ENCODE data around the gene ANKRD28.
"Not testable (repeated sequence)": the region's sequence is repeated elsewhere in the genome, so short reads cannot be mapped to it uniquely, and the experiment has no call there.

Gene ANKRD28

DNA sequence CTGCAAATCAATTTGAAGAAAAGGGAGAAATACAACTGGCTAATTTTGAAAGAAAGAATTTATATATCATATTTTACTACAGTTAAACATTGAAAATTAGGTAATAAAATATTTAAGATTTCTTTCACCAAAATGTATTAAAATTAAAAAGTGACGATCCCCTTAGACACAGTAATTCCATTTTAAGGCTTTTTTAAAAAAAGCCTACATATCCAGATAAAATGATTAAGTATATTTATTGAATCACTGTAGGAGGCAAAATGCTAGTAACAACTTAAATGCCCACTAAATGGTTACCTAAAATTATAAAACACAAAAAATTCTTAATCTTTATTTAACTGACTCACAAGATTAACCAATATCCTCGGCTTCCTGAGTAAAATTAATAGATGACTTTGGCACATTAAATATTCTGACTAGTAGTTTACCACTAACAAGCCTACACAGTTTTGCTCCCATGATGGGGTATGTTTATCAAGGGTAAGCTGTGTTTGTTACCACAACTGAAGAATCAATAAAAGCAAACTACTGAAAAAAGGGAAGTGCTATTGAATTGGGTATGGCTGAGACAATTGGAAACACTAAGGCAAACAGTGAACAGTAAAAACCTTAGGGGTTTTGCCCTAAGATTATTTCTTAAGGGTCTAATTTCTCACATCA lies 28.4 kb downstream of the ANKRD28 start:
- DNase-seq: no peak

- DNase-seq: no peak
Measured at GRCh38 chr3:15768421-15769255, 29.1 kb downstream of the ANKRD28 start.

- DNase-seq: no peak
Measured at GRCh38 chr3:15766406-15766805, 31.4 kb downstream of the ANKRD28 start.

- DNase-seq: no peak
Measured at GRCh38 chr3:15758295-15758694, 39.5 kb downstream of the ANKRD28 start.

DNA sequence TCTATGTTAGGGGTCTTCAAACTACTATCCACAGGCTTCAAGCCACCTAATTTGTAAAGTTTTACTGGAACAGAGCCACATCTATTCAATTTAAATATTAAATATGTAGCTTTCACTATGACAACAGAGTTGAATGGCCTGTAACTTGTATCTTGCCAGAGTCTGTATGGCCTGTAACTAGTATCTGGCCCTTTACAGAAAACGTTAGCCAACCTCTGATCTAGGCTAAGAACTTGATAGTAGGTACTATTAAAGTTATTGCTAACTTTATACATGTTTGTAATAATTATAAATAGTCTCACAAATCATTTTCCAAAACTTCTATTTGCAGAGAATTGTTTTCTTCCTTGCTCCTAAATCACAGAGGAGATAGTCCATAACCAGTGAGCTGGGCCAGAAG lies 40.0 kb downstream of the ANKRD28 start:
- no peak for DNase-seq

DNA sequence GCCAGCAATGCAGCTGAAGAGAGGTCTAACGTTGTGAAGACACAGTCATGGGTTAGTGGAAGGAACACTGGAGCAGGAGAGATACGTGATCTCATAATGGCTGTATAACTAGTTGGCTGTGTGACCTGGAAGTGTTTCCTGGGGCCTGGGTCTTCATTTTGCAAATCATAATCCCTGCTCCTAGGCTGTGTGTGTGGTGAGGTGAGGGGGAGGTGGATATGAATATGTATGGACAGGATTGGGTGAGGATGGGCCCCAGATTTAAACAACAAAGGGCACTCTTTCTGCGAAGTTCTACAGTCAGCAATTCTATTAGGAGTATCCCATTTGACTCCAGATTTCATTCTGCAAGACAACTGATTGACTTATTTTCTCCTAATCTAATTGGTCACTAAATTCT lies 41.3 kb downstream of the ANKRD28 start:
- no peak for DNase-seq

DNA sequence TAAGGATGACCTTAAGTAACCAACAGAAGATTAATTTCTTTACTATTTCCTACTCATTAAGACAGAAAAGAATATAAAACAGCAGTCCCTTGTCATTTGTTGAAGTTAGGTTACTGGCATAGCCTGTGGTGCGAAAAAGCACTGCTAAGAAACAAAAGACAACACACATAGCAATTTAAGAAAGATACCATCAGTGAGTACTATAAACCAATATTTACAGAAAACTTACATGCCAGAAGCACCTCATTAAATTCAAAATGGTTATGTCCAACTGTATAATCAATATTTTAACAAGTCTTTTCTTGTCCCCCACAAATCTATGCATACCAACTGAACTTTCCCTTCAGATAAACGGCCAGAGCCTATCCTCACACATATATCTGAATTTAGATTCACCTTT lies 42.0 kb downstream of the ANKRD28 start:
- no peak for DNase-seq

DNA sequence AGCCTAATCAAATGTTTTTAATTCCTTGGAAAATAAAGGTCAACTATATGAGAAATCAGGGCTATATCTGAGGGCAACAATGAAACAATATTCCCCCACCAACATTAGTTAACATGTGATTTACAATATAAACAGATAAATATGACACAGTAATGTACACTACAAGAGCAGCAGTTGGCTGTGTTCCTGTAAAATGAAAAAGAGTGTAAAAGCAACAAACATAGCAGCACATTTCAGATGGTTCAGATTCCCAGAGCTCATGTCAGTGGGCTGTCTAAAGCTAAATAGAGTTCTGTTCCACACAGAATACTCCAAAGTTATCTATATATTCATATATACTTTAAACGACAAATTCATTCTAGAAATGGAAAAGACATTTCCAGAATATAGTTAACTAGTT lies 42.6 kb downstream of the ANKRD28 start:
- DNase-seq: no peak

DNA sequence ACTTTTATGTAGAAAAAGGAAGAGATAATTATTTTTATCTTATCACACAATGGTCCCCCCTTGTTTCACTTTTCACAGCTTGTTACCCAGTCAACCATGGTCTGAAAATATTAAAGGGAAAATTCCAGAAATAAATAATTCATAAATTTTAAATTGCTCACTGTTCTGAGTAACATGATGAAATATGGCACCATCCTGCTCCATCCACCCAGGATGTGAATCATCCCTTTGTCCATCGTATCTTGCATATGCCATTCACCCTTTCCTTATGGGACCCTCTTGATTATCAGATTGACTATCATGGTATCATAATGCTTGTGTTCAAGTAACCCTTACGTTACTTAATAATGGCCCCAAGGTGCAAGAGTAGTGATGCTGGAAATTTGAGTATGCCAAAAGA lies 43.7 kb downstream of the ANKRD28 start:
- no peak for DNase-seq

DNA sequence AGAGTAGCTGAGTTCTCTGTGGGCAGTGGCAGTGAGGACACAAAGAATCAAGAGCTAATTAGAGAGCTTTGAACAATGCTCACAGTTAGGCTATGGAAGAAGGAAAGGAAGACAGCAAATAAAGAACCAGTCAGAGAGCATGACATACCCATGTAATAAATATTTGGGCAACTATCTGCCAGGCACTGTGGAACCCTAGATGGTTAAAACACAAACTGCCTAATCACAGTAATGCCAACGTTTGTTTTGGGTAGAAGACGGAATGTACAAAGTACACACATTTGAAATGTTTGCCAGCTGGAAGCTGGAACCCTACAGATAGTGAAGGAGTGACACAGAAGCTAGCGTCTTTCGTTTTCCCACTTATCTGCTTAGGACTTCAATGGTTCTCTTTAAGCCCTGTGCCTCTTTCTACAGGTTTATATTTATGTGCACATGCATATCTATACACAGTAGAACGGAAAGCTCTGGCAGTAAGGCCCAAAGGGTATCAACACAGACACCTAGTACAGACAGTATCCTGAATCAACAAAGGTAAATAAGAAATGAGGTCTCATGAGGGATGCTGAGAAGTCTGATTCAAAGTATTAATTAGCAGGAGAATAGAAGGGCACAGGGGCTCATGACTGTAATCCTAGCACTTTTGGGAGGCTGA lies 44.6 kb downstream of the ANKRD28 start:
- no peak for DNase-seq

- no peak for DNase-seq
Measured at GRCh38 chr3:15750879-15751278, 46.9 kb downstream of the ANKRD28 start.

DNA sequence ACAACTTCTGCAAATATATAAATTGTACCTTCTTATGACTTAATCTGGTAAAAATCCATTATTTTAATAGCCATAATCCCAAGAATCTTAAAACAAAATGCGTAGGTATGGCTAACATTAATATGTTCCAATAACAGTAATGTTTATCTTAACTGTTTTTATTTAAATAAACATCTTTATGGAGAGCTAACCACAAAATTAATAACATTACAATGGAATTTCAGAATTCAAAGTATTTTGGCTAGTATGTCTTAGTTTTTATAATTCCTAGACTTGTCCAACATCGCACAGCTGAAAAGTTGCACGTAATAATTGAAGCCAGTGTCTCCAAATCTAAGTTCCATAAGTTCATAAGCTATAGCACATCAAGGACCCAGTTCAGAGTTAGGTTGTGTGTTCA lies 47.6 kb downstream of the ANKRD28 start:
- no peak for DNase-seq

GRCh38 chr3:15745896-15746295 lies 51.9 kb downstream of the ANKRD28 start:
- not testable (repeated sequence) for DNase-seq

GRCh38 chr3:15744176-15744575 lies 53.6 kb downstream of the ANKRD28 start:
- DNase-seq: no peak

DNA sequence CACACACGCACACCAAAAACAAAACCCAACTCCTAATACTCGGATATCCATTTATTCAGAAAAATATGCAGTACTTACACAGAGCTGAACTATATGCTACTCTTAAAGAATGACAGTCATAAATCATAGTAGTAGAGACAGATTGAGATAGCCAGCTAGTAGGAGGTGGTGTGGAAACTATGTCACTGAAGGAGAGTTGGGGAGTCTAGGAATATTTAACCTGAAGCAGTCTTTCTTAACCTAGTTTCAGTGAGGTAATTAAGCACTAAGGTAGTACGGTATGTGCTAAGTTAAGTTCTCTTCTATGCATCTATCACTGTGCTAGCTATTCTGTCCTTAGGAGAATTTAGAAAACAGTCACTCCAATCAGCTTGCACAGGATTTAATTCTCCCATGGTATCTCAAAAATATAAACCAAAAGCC lies 54.2 kb downstream of the ANKRD28 start:
- no peak for DNase-seq

GRCh38 chr3:15742236-15742635 lies 55.5 kb downstream of the ANKRD28 start:
- not testable (repeated sequence) for DNase-seq

- not testable (repeated sequence) for DNase-seq
Measured at GRCh38 chr3:15738616-15739005, 59.2 kb downstream of the ANKRD28 start.

- DNase-seq: no peak
Measured at GRCh38 chr3:15731024-15731423, 66.8 kb downstream of the ANKRD28 start.

DNA sequence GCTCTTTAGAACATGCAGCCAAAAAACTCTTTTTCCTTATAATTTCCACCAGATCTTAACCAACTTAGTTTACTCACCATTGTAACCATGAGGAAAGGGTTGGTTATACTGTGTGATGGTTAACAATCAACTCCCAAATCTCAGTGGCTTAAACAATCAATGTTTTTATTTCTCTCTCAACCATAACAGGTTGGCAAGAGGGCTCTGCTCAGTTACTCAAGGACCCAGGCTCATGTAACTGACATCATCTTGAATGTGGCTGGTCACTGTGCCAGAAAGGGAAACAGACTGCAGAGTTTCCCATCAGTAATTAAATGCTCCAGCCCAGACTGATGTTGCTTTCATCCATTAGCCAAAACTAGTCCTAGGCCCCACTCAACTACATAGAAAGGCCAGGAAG lies 69.0 kb downstream of the ANKRD28 start:
- DNase-seq: no peak

DNA sequence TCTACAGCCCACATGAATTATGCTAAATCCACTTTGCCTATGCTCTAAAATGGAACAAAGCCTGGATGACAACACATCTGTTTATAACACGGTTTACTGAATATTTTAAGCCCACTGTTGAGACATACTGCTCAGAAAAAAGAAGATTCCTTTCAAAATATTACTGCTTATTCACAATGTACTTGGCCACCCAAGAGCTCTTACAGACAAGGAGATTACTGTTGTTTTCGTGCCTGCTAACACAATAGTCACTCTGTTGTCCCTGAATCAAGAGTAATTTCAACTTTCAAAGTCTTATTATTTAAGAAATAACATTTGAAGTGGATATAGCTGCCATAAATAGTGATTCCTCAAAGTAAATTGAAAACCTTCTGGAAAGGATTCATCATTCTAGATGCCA lies 70.9 kb downstream of the ANKRD28 start:
- no peak for DNase-seq

DNA sequence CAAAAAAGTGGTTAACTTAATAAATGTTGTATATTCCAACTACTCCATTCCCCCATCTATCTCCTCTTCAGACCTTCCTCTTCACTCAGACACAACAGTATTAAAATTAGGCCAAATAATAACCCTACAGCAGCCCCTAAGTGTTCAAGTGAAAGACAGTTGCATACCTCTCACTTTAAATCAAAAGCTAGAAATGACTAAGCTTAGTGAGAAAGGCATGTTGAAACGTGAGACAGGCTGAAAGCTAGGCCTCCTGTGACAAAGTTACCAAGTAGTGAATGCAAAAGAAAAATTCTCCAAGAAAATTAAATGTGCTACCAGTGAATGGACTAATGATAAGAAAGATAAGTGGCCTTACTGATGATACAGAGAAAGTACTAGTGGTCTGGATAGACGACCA lies 71.7 kb downstream of the ANKRD28 start:
- DNase-seq: no peak

GRCh38 chr3:15724446-15724845 lies 73.3 kb downstream of the ANKRD28 start:
- DNase-seq: no peak

- no peak for DNase-seq
Measured at GRCh38 chr3:15723624-15723884, 74.2 kb downstream of the ANKRD28 start.

- no peak for DNase-seq
Measured at GRCh38 chr3:15722877-15723623, 74.7 kb downstream of the ANKRD28 start.
